ENCODE data around the gene DOK5. TPM values are rescaled to one million over a fixed set of nuclear protein-coding genes. Genes with fewer than 3 reads are reported as not detected.

DOK5 gene
- total and polyA plus RNA-seq, 10 of the 15 experiments (the other 5 are each of a cell fraction or from before 2014, with no cell fraction given) = 0.03 TPM; not detected in 9

GRCh38 chr20:54469952-54470351 lies 5.4 kb upstream of the DOK5 start:
- H3K79me2 ChIP-seq (ENCODE audit: control insufficient read depth, insufficient read depth, low read length) = no peaks in the 10 kb centered on the region
- H3K27me3 ChIP-seq (replicated peaks in 1 of 2; ENCODE audit: control insufficient read depth in 2 of 2, insufficient read depth in 2 of 2, low read length in 1 of 2) = peaks cover 2% of the 10 kb centered on the region in 2 experiments; a peak in 3 of 4 replicates
- intact Hi-C loops (cut with micrococcal nuclease; ENCODE audit: unreplicated experiment) = no loop called here
- peak in 1 of 2 experiments; percentile 43; a peak in 1 of 4 replicates for TF ChIP-seq ETV6 (conservative IDR thresholded peaks at IDR 0.05 in 1 of 2, IDR thresholded peaks at IDR 0.05 in 1 of 2; ENCODE audit: borderline replicate concordance in 1 of 2, low read depth in 1 of 2)
- 0 out of 2 replicates have a peak, but pooled peaks have one; percentile 12 for TF ChIP-seq NFXL1 (IDR thresholded peaks at IDR 0.05; ENCODE audit: borderline replicate concordance)
- TF ChIP-seq JUNB (IDR thresholded peaks at IDR 0.05) = no peak
- no peak for TF ChIP-seq GATAD2B (conservative IDR thresholded peaks at IDR 0.05; ENCODE audit: low read depth)
- ATAC-seq (no peak), DNase-seq (ENCODE audit: low read depth, low spot score) (no peak), FAIRE-seq (no peak)
- BruUV-seq (replicated peaks) = no TSS peak
- WGBS (ENCODE audit: insufficient coverage, insufficient replicate concordance, low lambda C conversion rate, missing lambda C conversion rate) = 0% methylated on average over 1 of the region's 1 CpG
- in situ Hi-C loops (cut with MboI) = no loop called here
- H3K4me1 ChIP-seq (ENCODE audit: control insufficient read depth, insufficient read depth, low read length) = no peaks in the 10 kb centered on the region
- ChIA-PET POLR2A (no interaction called here), SMC1A (ENCODE audit: uncharacterized antibody, unreplicated experiment) (interaction anchor here (1.2 kb wide), 1 partner anchor 14 kb away, joined by 3 read pairs; no protein-coding TSS in a partner anchor), CTCF (interaction anchor here (0.6 kb wide), 1 partner anchor 176 kb away, joined by 3 read pairs; no protein-coding TSS in a partner anchor), RAD21 (ENCODE audit: unreplicated experiment) (no interaction called here)
- no peak overlapping the region for H3K9ac ChIP-seq (ENCODE audit: control insufficient read depth, insufficient read depth, low read length)
- no peak overlapping the region for H3K27ac ChIP-seq (ENCODE audit: control insufficient read depth, insufficient read depth)
- no peak overlapping the region for H3K4me3 ChIP-seq
- H4K20me1 ChIP-seq (ENCODE audit: control insufficient read depth, insufficient read depth) = no peaks in the 10 kb centered on the region
- no peaks in the 10 kb centered on the region for H3K36me3 ChIP-seq (ENCODE audit: control insufficient read depth in 2 of 2, insufficient read depth in 2 of 2, low read length in 1 of 2)
- no peaks in the 10 kb centered on the region for H3K9me3 ChIP-seq (replicated peaks; ENCODE audit: control insufficient read depth, insufficient read depth, low read length)
- no peak overlapping the region for H3K4me2 ChIP-seq (ENCODE audit: control insufficient read depth, insufficient read depth)
- no peak overlapping the region for H2AFZ ChIP-seq (ENCODE audit: control insufficient read depth, low read depth, low read length)

- ATAC-seq (no peak), FAIRE-seq (no peak), DNase-seq (ENCODE audit: low read depth, low spot score) (no peak)
- H3K4me1 ChIP-seq (ENCODE audit: control insufficient read depth, insufficient read depth, low read length) = no peaks in the 10 kb centered on the region
- no peaks in the 10 kb centered on the region for H3K79me2 ChIP-seq (ENCODE audit: control insufficient read depth, insufficient read depth, low read length)
- no peaks in the 10 kb centered on the region for H3K36me3 ChIP-seq (ENCODE audit: control insufficient read depth in 2 of 2, insufficient read depth in 2 of 2, low read length in 1 of 2)
- intact Hi-C loops (cut with micrococcal nuclease; ENCODE audit: unreplicated experiment) (no loop called here), in situ Hi-C loops (cut with MboI) (no loop called here)
- POLR2A ChIA-PET = no interaction called here
- H3K27ac ChIP-seq (ENCODE audit: control insufficient read depth, insufficient read depth) = no peak overlapping the region
- H2AFZ ChIP-seq (ENCODE audit: control insufficient read depth, low read depth, low read length) = no peak overlapping the region
- no TSS peak for BruUV-seq (replicated peaks)
- RAD21 ChIA-PET (ENCODE audit: unreplicated experiment) = no interaction called here
- no peaks in the 10 kb centered on the region for H4K20me1 ChIP-seq (ENCODE audit: control insufficient read depth, insufficient read depth)
- no peak for TF ChIP-seq ZBTB40 (IDR thresholded peaks at IDR 0.05; ENCODE audit: borderline replicate concordance)
- no peak for TF ChIP-seq POLR2AphosphoS2 (IDR thresholded peaks at IDR 0.05; ENCODE audit: low read depth, low read length)
- no peak for TF ChIP-seq FOS (IDR thresholded peaks at IDR 0.05; ENCODE audit: borderline replicate concordance, extremely low read depth, insufficient read length)
- TF ChIP-seq E2F4 (IDR thresholded peaks at IDR 0.05; ENCODE audit: low read depth, low read length) = no peak
- TF ChIP-seq SMC3 (IDR thresholded peaks at IDR 0.05; ENCODE audit: borderline replicate concordance, low read length) = no peak
- H3K27me3 ChIP-seq (replicated peaks in 1 of 2; ENCODE audit: control insufficient read depth in 2 of 2, insufficient read depth in 2 of 2, low read length in 1 of 2) = peaks cover 2% of the 10 kb centered on the region in 2 experiments; a peak in 3 of 4 replicates
- no peak overlapping the region for H3K9ac ChIP-seq (ENCODE audit: control insufficient read depth, insufficient read depth, low read length)
- H3K4me2 ChIP-seq (ENCODE audit: control insufficient read depth, insufficient read depth) = no peak overlapping the region
- SMC1A ChIA-PET (ENCODE audit: uncharacterized antibody, unreplicated experiment) = interaction anchor here (0.8 kb wide), 1 partner anchor 14 kb away, joined by 3 read pairs; no protein-coding TSS in a partner anchor
- 59% methylated on average over 11 of the region's 15 CpGs for WGBS (ENCODE audit: insufficient coverage, insufficient replicate concordance, low lambda C conversion rate, missing lambda C conversion rate)
- CTCF ChIA-PET = no interaction called here
- no peak overlapping the region for H3K4me3 ChIP-seq
- H3K9me3 ChIP-seq (replicated peaks; ENCODE audit: control insufficient read depth, insufficient read depth, low read length) = no peaks in the 10 kb centered on the region
These were observed 4.7 kb upstream of the DOK5 start for GRCh38 chr20:54470697-54471096.
